Measurements from ENCODE around the gene CDC25B. TPM values are rescaled to one million over a fixed set of nuclear protein-coding genes. Genes with fewer than 3 reads are reported as not detected.

The CDC25B gene
- total and polyA plus RNA-seq, 2 of the 8 experiments (the other 6 are each of a cell fraction or from before 2014, with no cell fraction given), result 21.7 to 31.2 TPM

- no peak overlapping the region for H3K27ac ChIP-seq (ENCODE audit: low read depth, low read length)
- no peaks in the 10 kb centered on the region for H3K27me3 ChIP-seq (replicated peaks in 1 of 4; ENCODE audit: control insufficient read depth in 3 of 4, extremely low read depth in 1 of 4, insufficient read depth in 3 of 4, low read length in 3 of 4)
- H3K18ac ChIP-seq (ENCODE audit: extremely low read depth, low read length), result no peak overlapping the region; the same call in 1 of the 2 replicates
- no peak overlapping the region for H2BK5ac ChIP-seq (ENCODE audit: low read depth, low read length)
- no peak overlapping the region for H4K8ac ChIP-seq (ENCODE audit: extremely low read depth, insufficient read depth, low read length)
- no peaks in the 10 kb centered on the region for H4K20me1 ChIP-seq (replicated peaks in 1 of 2; ENCODE audit: control insufficient read depth in 1 of 2, insufficient read depth in 2 of 2, low read length in 2 of 2)
- no peak overlapping the region for H2BK12ac ChIP-seq (ENCODE audit: low read depth, low read length)
- H2BK120ac ChIP-seq (replicated peaks; ENCODE audit: low read depth, low read length), result no peak overlapping the region
- H3K23ac ChIP-seq (ENCODE audit: insufficient read length), result no peak overlapping the region
- no peak overlapping the region for H2BK15ac ChIP-seq (ENCODE audit: low read length)
- H3K56ac ChIP-seq (replicated peaks; ENCODE audit: insufficient read length, low read depth, low read length), result no peak overlapping the region
- H3K9ac ChIP-seq (replicated peaks in 1 of 4; ENCODE audit: extremely low read depth in 1 of 4, low read depth in 3 of 4, low read length in 3 of 4), result no peak overlapping the region
- H2AFZ ChIP-seq (ENCODE audit: low read length), result no peak overlapping the region
- CTCF ChIA-PET (ENCODE audit: partially characterized antibody), result interaction anchor here (0.6 to 10.6 kb wide), 9 partner anchors 12 to 259 kb away, joined by 3 to 128 read pairs (median 4); partner anchors contain the start of genes ADISSP, CENPB and SPEF1
- no peak overlapping the region for H4K91ac ChIP-seq (replicated peaks; ENCODE audit: insufficient read length, low read length)
- DNase-seq (ENCODE audit: low read depth in 1 of 2, low spot score in 2 of 2) (no peak), FAIRE-seq (no peak)
- H2AK5ac ChIP-seq (ENCODE audit: low read depth, low read length), result no peak overlapping the region
- H3K79me2 ChIP-seq (ENCODE audit: control insufficient read depth in 1 of 2, insufficient read depth in 2 of 2, low read length in 2 of 2), result no peaks in the 10 kb centered on the region
- no peak overlapping the region for H3K4me3 ChIP-seq (ENCODE audit: extremely low read depth in 1 of 4, insufficient read depth in 2 of 4, low read depth in 3 of 4, low read length in 4 of 4)
- H4K5ac ChIP-seq (ENCODE audit: insufficient read length, low read depth, low read length), result no peak overlapping the region
- 87% methylated on average over 8 of the region's 8 CpGs; no CpG with 5 or more reads in 1 of the 2 experiments for WGBS, 2 experiments (ENCODE audit: extremely low coverage in 1 of 2, insufficient coverage in 1 of 2, insufficient read length in 1 of 2, insufficient replicate concordance in 2 of 2, low coverage in 1 of 2, low lambda C conversion rate in 2 of 2, missing lambda C conversion rate in 1 of 2)
- H3K14ac ChIP-seq (ENCODE audit: insufficient read length), result no peak overlapping the region
- no peaks in the 10 kb centered on the region for H3K79me1 ChIP-seq (ENCODE audit: low read depth, low read length)
- no peaks in the 10 kb centered on the region for H3K36me3 ChIP-seq (ENCODE audit: control insufficient read depth in 2 of 4, insufficient read depth in 4 of 4, low read length in 3 of 4)
- peaks cover 0 to 7% (median 2%) of the 10 kb centered on the region in 4 experiments; a peak in 2 of 7 replicates for H3K4me1 ChIP-seq (replicated peaks in 1 of 4; ENCODE audit: control insufficient read depth in 3 of 4, insufficient read depth in 4 of 4, low read length in 3 of 4)
- no peak overlapping the region for H2BK20ac ChIP-seq (ENCODE audit: low read length)
- POLR2A ChIA-PET (ENCODE audit: partially characterized antibody), result interaction anchor here (0.6 to 2.2 kb wide), 2 partner anchors 13 to 601 kb away, joined by 3 to 6 read pairs; no protein-coding TSS in a partner anchor
- no peaks in the 10 kb centered on the region for H3K23me2 ChIP-seq (ENCODE audit: low read depth, low read length)
- no peaks in the 10 kb centered on the region for H3K9me3 ChIP-seq (ENCODE audit: insufficient read depth in 2 of 2, low read depth in 1 of 2, low read length in 1 of 2)
- H3K4ac ChIP-seq (replicated peaks; ENCODE audit: insufficient read length, low read depth, low read length), result no peak overlapping the region
- no peak overlapping the region for H3K4me2 ChIP-seq (ENCODE audit: insufficient read depth in 1 of 2, low read depth in 2 of 2, low read length in 2 of 2)
- TF ChIP-seq RFX5 (IDR thresholded peaks at IDR 0.05; ENCODE audit: borderline replicate concordance, low read depth, low read length) (no peak), BCL11A (IDR thresholded peaks at IDR 0.05; ENCODE audit: low read depth in 2 of 2, low read length in 2 of 2) (no peak), FOSL1 (IDR thresholded peaks at IDR 0.05; ENCODE audit: insufficient read depth, low read depth, low read length) (no peak), ASH2L (IDR thresholded peaks at IDR 0.05; ENCODE audit: low read length) (no peak), CTBP2 (IDR thresholded peaks at IDR 0.05; ENCODE audit: borderline replicate concordance, insufficient read depth, insufficient read length, low read length) (no peak), EZH2 (IDR thresholded peaks at IDR 0.05; ENCODE audit: low read depth, low read length, severe bottlenecking) (no peak), GTF2F1 (IDR thresholded peaks at IDR 0.05; ENCODE audit: borderline replicate concordance, low read depth, low read length) (no peak), POLR2AphosphoS5 (IDR thresholded peaks at IDR 0.05; ENCODE audit: low read depth, low read length) (no peak), TEAD4 (IDR thresholded peaks at IDR 0.05; ENCODE audit: low read depth, low read length) (no peak), CBX8 (IDR thresholded peaks at IDR 0.05; ENCODE audit: borderline replicate concordance, low read depth, low read length) (no peak), EP300 (IDR thresholded peaks at IDR 0.05; ENCODE audit: borderline replicate concordance in 1 of 2, low read depth in 2 of 2, low read length in 2 of 2) (no peak), KDM1A (IDR thresholded peaks at IDR 0.05; ENCODE audit: borderline replicate concordance, low read length) (no peak)
These were observed 17.1 kb downstream of the CDC25B start for GRCh38 chr20:3812975-3813847.

Data from H1 (cell line).